H4 (cell line): Measurements from ENCODE around the gene APOBEC3A. TPM values are rescaled to one million over a fixed set of nuclear protein-coding genes. Genes with fewer than 3 reads are reported as not detected.
"Not testable (repeated sequence)": the region's sequence is repeated elsewhere in the genome, so short reads cannot be mapped to it uniquely, and the experiment has no call there.

Experiments used
- DNase-seq: peaks from one replicate; pipeline ENCODE4 v3.0.0-alpha.2; 2015; ENCODE audit warnings: low spot score
- total RNA-seq: library from RNA; depleted of rRNA; stranded (reverse); fragments of >200 nt; shearing (Covaris generic); gene quantifications from 2 replicates; pipeline ENCODE4 v1.2.3, GENCODE V29; 2014; rRNA removed

The APOBEC3A gene
- total RNA-seq, 1 experiment from 2014 or later = not detected

DNA sequence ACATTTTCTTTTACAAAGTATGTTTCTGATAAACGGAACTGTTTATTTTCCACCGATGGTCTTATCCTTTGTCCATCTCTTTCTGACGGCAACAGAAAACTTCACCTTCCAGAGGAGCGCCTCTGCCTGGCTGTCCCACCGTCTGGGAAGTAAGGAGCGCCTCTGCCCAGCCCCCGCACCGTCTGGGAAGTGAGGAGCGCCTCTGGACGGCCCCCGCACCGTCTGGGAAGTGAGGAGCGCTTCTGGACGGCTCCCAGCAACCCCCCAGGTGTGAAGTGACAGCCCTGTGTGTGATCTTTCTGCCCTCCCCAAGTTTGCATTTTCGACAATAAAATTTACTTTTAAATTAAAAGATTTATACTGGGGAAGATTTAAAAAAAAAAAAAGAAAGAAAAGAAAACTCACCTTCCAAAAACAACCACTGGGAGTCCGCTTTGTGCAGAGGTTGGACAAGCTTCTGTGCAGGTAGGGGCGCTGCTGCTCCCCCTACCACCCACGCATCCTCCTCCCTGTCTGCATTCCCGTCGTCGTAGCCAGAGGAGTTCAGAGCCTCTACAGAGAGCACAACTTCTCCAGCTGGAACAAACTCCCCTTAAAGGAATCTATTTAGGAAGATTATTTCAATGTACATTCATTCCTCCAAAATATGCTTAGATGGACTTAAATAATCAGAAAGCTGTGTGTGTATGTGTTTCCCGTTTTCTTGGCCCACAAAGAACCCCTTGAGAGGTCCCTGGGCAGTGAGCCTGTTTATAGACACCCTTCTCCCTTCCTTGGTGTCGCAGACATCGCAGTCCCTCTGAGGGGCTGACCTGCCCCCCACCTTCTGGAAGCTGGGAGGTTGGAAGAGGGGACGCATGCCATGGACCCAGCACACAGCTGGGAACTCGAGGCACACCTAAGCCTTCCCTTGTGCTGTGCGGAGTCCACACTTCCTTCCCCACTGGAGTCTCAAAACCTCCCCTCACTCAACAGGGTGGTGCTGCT, 23.9 kb downstream of the APOBEC3A start:
- DNase-seq = peak; percentile 52

DNA sequence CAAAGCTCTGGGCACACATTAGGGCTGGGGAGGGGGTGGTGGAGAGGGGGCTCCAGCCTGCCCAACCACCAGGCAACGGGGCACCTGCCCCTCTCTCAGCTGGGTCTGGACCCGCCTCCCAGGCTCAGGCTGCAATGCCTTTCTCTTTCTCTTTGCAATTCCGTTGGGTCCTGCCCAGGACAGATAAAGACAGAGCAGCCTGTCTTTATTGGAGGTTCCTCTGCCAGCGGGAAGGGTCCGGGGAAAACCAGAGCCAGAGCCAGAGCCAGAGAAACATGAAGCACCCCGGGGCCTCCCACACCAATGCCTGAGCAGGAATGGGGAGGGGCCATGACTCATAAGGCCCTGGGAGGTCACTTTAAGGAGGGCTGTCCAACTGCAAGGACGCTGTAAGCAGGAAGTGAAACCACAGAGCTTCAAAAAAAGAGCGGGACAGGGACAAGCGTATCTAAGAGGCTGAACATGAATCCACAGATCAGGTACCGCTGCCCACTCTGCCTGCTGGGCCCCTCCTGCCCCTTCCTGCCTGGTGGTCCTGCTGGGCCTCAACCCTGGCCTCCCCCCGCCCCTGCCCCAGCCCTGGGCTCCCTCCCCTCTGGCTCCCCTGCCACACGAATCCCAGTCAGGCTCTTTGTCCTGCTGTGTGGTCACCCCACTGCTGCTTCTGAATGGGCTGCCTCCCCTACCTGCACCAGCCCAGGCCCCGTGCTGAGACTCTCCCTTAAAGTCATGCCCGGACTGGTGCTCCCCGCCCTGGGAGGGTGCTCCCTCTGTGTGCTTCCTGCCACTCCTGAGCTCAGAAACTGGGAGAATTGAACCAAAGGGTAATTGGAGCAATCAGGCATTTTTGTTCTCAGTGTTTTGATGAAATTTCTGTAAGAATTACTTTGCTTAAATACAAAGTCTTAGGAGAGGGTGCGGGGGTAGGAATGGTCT, 24.9 kb downstream of the APOBEC3A start, which contains the start of gene APOBEC3B:
Gene APOBEC3B, plus strand, starts transcription at position 356 of the 936 bp plus-strand sequence. Its CDS starts 107 bp downstream, at position 463.
- DNase-seq = peak; percentile 97

DNA sequence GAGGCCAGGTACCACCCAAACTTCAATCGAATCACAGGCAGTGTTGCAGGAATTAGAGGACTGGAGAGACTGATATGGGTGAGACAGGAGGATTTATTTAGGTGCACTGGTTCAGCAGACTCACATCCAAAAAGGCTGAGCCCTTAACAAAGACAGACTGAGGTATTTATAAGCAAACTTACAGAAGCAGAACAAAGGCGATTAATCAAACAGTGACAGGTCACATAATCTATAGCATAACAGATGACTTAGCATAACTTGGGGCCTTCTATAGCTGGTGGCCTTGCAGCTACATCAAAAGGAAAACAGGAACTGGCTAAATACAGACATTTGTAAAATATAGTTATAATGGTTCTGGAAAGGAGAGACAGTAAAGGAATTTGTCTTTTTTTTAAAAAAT, 26.8 kb downstream of the APOBEC3A start:
- no peak for DNase-seq

DNA sequence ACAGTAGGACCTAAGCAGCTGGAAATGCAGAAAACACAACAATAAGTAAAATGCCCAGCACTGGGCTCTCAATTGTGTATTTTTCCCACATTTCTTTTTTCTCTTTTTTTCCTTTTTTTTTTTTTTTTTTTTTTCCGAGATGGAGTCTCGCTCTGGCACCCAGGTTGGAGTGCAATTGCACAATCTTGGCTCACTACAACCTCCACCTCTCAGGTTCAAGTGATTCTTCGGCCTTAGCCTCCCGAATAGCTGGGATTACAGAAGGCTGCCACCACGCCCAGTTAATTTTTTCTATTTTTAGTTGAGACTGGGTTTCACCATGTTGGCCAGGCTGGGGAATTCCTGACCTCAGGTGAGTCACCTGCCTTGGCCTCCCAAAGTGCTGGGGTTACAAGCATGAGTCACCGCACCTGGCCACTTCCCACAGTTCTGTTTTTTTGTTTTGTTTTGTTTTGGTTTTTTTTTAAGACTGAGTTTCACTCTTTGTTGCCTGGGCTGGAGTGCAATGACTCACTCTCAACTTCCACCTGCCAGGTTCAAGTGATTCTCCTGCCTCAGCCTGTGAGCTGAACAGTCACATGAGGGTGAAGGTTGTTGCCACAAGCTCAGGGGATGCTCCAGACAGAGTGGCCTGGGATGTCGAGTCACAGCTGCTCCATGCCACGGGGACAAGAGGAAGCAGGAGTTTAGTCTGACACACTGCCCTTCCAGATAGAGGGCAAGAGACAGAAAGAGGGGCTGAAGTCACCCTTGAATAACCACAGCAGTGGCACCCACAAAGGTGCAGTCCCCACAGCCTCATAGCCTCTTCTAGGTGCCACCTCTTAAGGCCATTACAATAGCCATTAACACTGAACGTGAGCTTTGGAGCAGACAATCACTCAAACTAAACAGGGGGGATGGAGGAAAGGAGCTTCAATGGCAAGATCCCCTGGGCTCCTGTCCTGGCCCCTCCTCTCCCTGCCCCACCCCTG, 27.7 kb downstream of the APOBEC3A start:
- DNase-seq = peak; percentile 52

DNA sequence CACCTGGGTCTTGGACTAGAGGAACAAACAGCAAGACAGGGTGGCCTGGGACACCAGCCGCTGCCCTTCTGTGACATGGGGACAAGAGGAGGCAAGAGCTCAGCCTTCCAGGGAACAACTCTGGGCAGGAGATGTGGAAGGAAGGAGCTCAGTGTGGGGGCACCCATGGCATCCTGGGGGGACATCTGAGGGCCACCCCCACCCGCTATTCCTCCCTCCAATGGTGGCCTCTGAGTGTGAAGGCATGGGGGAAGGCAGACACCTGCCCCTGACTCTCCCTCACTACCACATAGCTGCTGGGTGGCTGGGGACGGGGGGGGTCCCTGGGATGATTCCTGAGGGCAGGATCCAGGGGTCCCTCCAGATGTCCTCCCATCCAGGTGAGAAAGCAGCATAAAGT, 29.2 kb downstream of the APOBEC3A start:
- DNase-seq = no peak

DNA sequence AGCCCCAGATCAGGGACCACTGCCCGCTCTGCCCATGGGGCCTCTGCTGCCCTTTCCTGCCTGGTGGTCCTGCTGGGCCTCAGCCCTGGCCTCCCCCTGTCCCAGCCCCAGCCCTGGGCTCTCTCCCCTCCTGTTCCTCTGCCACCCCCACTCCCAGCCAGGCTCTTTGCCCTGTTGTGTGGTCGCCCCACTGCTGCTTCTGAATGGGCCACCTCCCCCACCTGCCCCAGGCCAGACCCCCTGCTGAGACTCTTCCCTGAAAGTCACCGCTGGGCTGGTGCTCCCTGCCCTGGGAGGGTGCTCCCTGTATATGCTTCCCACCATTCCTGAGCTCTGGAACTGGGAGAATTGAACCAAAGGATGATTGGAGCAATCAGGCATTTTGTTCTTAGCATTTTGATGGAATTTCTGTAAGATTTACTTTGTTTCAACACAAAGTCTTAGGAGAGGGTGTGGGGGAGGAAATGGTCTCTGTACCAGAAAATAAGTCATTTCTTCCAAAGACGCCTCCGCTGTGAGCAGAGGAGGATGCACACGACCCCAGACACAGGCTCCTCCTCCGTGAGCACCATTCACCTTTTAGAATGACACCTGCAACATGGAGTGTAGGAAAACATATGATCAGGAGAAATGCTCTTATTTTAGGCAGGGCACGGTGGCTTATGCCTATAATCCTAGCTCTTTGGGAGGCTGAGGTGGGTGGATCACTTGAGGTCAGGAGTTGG, 29.9 kb downstream of the APOBEC3A start:
- no peak for DNase-seq

DNA sequence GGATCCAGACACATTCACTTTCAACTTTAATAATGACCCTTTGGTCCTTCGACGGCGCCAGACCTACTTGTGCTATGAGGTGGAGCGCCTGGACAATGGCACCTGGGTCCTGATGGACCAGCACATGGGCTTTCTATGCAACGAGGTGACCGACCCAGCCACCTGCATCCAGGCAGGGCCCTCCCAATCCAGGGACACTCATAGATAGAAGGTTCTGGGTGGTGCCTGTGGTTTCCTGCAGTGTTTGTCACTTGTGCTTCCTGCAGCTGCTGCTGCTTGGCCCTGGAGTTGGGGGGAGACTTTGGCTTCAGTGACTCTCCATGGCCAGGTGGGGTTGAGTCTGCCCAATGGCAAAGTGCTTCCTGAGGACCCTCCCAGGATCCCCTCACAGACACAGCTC, 32.1 kb downstream of the APOBEC3A start:
- DNase-seq = no peak

DNA sequence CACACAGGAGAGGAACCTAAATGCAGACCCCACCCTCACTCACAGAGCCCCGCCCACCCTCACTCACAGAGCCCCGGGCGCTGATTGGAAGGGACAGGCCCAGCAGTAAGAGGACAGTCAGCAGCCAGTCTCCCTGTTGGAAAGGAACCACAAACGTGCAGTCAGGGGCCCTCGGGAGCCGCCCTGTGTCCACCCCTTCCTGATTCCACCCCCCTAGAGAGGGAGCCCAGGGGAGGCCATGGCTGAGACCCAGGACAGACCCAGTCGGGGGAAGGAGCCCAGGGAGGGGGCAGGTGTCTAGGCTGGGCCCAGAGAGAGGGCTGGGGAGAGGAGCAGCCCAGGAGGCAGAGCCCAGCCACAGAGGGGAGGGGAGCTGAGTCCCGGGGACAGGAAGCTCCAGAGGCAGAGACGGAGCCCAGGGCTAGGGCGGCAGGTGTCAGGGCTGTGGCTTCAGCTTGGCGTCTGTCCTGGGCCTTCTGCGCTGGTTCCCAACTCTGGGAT, 35.5 kb downstream of the APOBEC3A start:
- not testable (repeated sequence) for DNase-seq

DNA sequence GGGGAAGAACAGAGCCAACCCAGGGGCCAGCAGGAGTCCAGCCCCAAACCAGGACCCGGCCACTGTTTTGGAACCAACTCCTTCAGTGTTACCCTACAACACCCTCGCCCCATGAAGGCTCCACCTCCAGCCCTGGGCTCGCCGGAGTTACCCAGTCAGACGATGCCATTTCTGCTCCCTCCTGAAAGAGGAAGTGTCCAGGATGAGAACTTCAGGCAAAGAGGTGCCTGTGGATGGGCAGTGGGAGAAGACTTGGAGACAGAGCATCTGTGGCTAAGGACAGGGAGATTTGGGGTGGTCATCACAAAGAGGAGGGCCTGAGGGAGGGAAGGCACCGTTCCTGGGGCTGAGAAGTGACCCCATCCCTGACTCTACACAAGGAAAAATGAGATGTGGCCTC, 38.7 kb downstream of the APOBEC3A start:
- no peak for DNase-seq

DNA sequence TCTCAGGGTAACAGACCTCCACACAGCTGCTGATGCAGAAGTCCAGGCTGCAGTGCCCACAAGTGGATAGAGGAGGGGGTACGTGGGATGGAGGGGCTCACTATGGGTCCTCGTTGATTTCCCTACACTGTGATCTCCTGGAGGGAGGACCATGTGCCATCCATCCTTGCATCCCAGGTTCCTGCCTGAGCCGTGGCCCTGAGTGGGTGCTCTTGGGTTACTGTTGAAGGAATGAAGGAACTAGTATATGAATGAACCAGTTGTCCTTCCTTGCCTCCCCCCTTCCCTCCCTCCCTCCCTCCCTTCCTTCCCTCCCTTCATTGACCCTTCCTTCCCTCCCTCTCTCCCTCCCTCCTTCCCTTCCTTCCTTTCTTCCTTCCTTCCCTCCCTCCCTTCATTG, 40.1 kb downstream of the APOBEC3A start:
- no peak for DNase-seq

DNA sequence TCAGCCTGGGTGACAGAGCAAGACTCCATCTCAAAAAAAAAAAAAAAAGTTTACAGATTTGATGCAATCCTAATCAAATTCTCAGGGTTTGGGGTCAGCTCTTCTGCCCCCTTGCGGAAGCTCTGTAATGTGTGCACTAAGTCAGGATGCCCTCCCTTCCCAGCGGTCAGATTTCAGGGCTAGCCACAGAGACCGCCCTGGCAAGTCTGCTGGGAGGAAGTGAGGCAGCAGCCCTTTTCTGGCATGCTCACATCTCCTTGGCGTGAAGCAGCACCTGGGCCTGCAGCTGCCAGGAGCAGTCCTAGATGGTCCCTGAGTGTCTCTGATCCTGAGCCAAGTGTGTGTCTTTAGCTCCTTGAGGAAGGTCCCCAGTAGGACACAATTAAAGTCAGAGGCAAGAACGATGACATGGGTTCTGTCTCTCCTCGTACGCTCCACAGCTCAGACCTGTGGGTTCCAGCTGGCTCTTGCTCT, 45.8 kb downstream of the APOBEC3A start:
- DNase-seq = peak; percentile 90

DNA sequence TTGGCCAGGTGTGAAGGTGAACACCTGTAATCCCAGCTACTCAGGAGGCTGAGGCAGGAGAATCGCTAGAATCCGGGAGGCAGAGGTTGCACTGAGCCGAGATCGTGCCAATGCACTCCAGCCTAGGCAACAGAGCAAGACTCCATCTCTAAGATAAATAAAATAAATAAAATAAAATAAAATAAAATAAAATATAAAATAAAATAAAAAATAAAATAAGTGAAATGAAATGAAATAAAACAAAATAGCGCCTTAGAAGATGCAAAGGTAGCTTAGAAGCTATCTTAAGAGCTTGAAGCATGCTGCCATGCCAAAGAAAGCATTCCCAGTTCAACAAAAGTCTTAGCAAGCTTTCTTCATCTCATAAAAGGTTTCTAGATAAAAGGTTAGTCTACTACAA, 49.8 kb downstream of the APOBEC3A start:
- DNase-seq = no peak

DNA sequence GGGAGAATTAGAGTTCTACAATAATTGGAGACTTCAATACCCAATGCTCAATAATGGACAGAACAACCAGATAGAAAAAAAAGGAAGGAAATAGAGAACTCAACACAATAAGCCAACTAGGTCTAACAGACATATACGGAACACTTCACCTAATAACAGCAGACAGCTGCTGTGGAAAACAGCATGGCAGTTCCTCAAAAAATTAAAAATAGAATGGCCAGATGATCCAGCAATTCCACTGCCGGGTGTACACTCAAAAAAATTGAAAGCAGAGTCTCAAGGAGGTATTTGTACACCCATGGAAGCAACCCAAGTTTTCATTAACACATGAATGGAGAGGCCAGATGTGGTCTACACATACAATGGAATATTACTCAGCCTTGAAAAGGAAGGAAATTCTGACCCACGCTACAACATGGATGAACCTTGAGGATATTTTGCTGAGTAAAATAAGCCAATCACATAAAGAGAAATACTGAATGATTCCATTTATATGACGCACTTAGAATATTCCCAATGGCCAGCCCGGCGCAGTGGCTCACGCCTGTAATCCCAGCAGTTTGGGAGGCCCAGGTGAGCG, 51.0 kb downstream of the APOBEC3A start:
- not testable (repeated sequence) for DNase-seq

DNA sequence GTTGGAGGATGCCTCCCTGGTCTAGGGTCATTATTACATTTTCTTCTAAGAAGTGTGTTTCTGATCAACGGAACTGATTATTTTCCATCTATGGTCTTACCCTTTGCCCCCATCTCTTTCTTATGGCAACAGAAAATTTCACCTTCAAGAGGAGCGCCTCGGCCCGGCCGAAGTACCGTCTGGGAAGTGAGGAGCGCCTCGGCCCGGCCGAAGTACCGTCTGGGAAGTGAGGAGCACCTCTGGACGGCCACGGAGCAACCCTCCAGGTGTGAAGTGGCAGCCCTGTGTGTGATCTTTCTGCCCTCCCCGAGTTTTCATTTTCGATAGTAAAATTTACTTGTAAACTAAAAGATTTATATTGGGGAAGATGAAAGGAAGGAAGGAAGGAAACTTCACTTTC, 53.5 kb downstream of the APOBEC3A start:
- no peak for DNase-seq

Other genes with a start within 250 kb of the APOBEC3A start
- 42.0 and 57.2 TPM in 2 replicates for gene SUN2, start 201.6 kb upstream of the APOBEC3A start, total RNA-seq
- 6.4 and 6.6 TPM in 2 replicates for gene DNAL4, start 163.5 kb upstream of the APOBEC3A start, total RNA-seq
- 3.1 and 4.1 TPM in 2 replicates for gene NPTXR, start 113.6 kb upstream of the APOBEC3A start, total RNA-seq
- 19.6 and 21.5 TPM in 2 replicates for gene CBX6, start 85.4 kb upstream of the APOBEC3A start, total RNA-seq
- gene APOBEC3B, start 24.7 kb downstream of the APOBEC3A start, total RNA-seq = 8.4 and 13.6 TPM in 2 replicates
- gene APOBEC3C, start 56.6 kb downstream of the APOBEC3A start, total RNA-seq = 7.2 and 8.0 TPM in 2 replicates
- 0.84 and 1.1 TPM in 2 replicates for gene APOBEC3D, start 63.5 kb downstream of the APOBEC3A start, total RNA-seq
- 1.7 and 9.2 TPM in 2 replicates for gene APOBEC3F, start 83.3 kb downstream of the APOBEC3A start, total RNA-seq
- 23.6 and 31.9 TPM in 2 replicates for gene APOBEC3G, start 119.7 kb downstream of the APOBEC3A start, total RNA-seq
- gene APOBEC3H, start 139.6 kb downstream of the APOBEC3A start, total RNA-seq = 1.4 and 2.6 TPM in 2 replicates
- gene CBX7, start 195.1 kb downstream of the APOBEC3A start, total RNA-seq = 0.37 and 1.7 TPM in 2 replicates